Measurements from ENCODE around the gene ARHGAP33. TPM values are rescaled to one million over a fixed set of nuclear protein-coding genes. Genes with fewer than 3 reads are reported as not detected.
"Not testable (repeated sequence)": the region's sequence is repeated elsewhere in the genome, so short reads cannot be mapped to it uniquely, and the experiment has no call there.

The ARHGAP33 gene
- polyA plus RNA-seq, 1 of the 3 experiments (the other 2 are of a cell fraction) = 7.8 TPM

DNA sequence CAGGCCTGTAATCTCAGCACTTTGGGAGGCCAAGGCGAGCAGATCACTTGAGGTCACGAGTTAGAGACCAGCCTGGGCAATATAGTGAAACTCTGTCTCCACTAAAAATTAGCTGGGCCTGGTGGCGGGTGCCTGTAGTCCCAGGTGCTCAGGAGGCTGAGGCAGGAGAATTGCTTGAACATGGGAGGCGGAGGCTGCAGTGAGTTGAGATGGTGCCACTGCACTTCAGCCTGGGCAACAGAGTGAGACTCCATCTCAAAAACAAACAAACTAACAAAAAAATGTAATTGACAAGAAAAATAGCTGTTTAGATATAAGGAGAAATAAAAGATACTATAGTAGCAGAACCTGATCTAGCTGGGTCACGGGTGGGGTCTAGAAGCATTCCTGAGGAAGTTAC, 3.0 kb upstream of the ARHGAP33 start:
- H3F3A ChIP-seq (replicated peaks; ENCODE audit: insufficient read depth); H3K4me3 ChIP-seq (ENCODE audit: low read depth in 2 of 2, low read length in 1 of 2); H3K9me3 ChIP-seq; H3K9ac ChIP-seq; DNase-seq; H3K27ac ChIP-seq (ENCODE audit: low read depth in 2 of 2, low read length in 1 of 2); H3K4me2 ChIP-seq; H4K20me1 ChIP-seq (ENCODE audit: insufficient read depth); H3K36me3 ChIP-seq (replicated peaks in 1 of 2; ENCODE audit: control insufficient read depth in 1 of 2, insufficient read depth in 2 of 2, low read length in 1 of 2); H3K27me3 ChIP-seq (ENCODE audit: insufficient read depth); H2AFZ ChIP-seq (ENCODE audit: low read depth); H3K9me2 ChIP-seq: not testable (repeated sequence)
- ChIA-PET CTCF (interaction anchor here (1.0 to 1.6 kb wide), 2 partner anchors 12 to 25 kb away, joined by 3 read pairs; partner anchors contain the start of gene LIN37), POLR2A (interaction anchor here (1.2 to 1.3 kb wide), 2 partner anchors 7 to 32 kb away, joined by 3 to 4 read pairs; no protein-coding TSS in a partner anchor)
- Histone ChIP-seq H3K79me2 (ENCODE audit: insufficient read depth) (peaks cover 13% of the 10 kb centered on the region; the same call in 1 of the 2 replicates), H3K4me1 (ENCODE audit: control insufficient read depth in 1 of 2, insufficient read depth in 2 of 2, low read depth in 1 of 2, low read length in 1 of 2) (peaks cover 0 to 12% of the 10 kb centered on the region in 2 experiments; a peak in 2 of 4 replicates)
- 0 out of 2 replicates have a peak, but pooled peaks have one; percentile 3 for TF ChIP-seq POLR2AphosphoS5 (IDR thresholded peaks at IDR 0.05; ENCODE audit: low read depth, low read length)
- WGBS (ENCODE audit: low lambda C conversion rate) = 96% methylated on average over 5 of the region's 5 CpGs

- no peaks in the 10 kb centered on the region for H3K27me3 ChIP-seq (ENCODE audit: insufficient read depth)
- peaks cover 0 to 12% of the 10 kb centered on the region in 2 experiments; a peak in 2 of 4 replicates for H3K4me1 ChIP-seq (ENCODE audit: control insufficient read depth in 1 of 2, insufficient read depth in 2 of 2, low read depth in 1 of 2, low read length in 1 of 2)
- H3K27ac ChIP-seq (ENCODE audit: low read depth in 2 of 2, low read length in 1 of 2) = no peak overlapping the region
- H2AFZ ChIP-seq (ENCODE audit: low read depth) = no peak overlapping the region
- H3K9ac ChIP-seq = no peak overlapping the region
- peaks cover 8% of the 10 kb centered on the region for H3F3A ChIP-seq (replicated peaks; ENCODE audit: insufficient read depth)
- peaks cover 0 to 1% of the 10 kb centered on the region in 2 experiments for H3K36me3 ChIP-seq (replicated peaks in 1 of 2; ENCODE audit: control insufficient read depth in 1 of 2, insufficient read depth in 2 of 2, low read length in 1 of 2)
- no peaks in the 10 kb centered on the region for H3K9me2 ChIP-seq
- ChIA-PET POLR2A (interaction anchor here (0.7 to 1.3 kb wide), 3 partner anchors 8 to 275 kb away, joined by 3 to 4 read pairs (median 3); no protein-coding TSS in a partner anchor), CTCF (interaction anchor here (1.0 to 1.6 kb wide), 2 partner anchors 13 to 25 kb away, joined by 3 read pairs; partner anchors contain the start of gene LIN37)
- no peaks in the 10 kb centered on the region for H4K20me1 ChIP-seq (ENCODE audit: insufficient read depth)
- peaks cover 13% of the 10 kb centered on the region; the same call in 1 of the 2 replicates for H3K79me2 ChIP-seq (ENCODE audit: insufficient read depth)
- TF ChIP-seq SMC3 (IDR thresholded peaks at IDR 0.05; ENCODE audit: low read depth, low read length) (no peak), IRF3 (IDR thresholded peaks at IDR 0.05; ENCODE audit: low read depth, low read length) (no peak), TAF1 (IDR thresholded peaks at IDR 0.05; ENCODE audit: borderline replicate concordance, low read depth, low read length) (no peak), NRF1 (IDR thresholded peaks at IDR 0.05; ENCODE audit: low read depth, low read length) (no peak), EZH2phosphoT487 (IDR thresholded peaks at IDR 0.05; ENCODE audit: borderline replicate concordance, low read depth) (no peak), SIN3A (IDR thresholded peaks at IDR 0.05; ENCODE audit: borderline replicate concordance, low read depth, low read length) (no peak), MEF2A (IDR thresholded peaks at IDR 0.05; ENCODE audit: borderline replicate concordance, low read depth) (no peak), TEAD4 (IDR thresholded peaks at IDR 0.05; ENCODE audit: borderline replicate concordance, insufficient read depth) (no peak)
- TF ChIP-seq, protein P1, sequence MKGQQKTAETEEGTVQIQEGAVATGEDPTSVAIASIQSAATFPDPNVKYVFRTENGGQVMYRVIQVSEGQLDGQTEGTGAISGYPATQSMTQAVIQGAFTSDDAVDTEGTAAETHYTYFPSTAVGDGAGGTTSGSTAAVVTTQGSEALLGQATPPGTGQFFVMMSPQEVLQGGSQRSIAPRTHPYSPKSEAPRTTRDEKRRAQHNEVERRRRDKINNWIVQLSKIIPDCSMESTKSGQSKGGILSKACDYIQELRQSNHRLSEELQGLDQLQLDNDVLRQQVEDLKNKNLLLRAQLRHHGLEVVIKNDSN (IDR thresholded peaks at IDR 0.05; ENCODE audit: borderline replicate concordance, low read depth) = no peak
- H3K4me2 ChIP-seq = no peak overlapping the region
- 30% methylated on average over 9 of the region's 9 CpGs for WGBS (ENCODE audit: low lambda C conversion rate)
- no peaks in the 10 kb centered on the region for H3K9me3 ChIP-seq
- no peak for DNase-seq
- no peak overlapping the region for H3K4me3 ChIP-seq (ENCODE audit: low read depth in 2 of 2, low read length in 1 of 2)
Observed at GRCh38 chr19:35773020-35773806, 2.2 kb upstream of the ARHGAP33 start.
